Measurements from ENCODE around the gene PRR5L.

Gene PRR5L

DNA sequence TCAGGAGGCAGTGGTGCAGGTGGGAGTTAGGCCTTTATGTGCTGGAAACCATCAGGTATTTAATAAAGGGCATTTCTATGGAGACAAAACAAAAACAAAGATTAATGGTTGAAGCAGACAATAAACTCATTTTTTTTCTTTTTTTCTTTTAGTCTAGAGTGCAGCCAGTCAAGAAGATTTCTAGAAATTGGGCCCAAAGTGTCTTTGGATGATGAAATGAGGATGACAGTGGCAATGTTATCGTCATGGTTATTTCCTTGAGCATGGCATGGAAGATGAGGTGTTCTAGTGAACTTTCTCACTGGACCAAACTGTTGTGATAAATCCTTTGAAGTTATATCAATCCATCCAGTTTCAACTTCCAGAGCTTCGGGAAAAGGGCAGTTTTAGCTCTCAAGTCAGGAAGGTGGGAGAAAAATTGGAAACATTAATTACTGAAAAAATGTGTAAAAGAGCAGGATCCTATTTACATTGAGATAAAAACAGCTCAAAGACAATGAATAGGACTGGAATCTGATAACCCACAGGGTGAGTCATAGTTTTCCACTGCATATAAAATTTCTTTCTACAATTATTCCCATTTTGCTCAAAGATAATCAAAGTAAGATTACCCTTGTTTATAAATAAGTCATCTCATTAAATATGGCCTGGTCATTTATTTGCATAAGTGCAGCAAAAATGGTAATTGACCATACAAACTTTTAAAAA, 33.0 kb downstream of the PRR5L start:
- TF ChIP-seq GATA2 (IDR thresholded peaks at IDR 0.05; ENCODE audit: low read depth, low read length): no peak
- TF ChIP-seq GATA3 (IDR thresholded peaks at IDR 0.05; ENCODE audit: low read depth, low read length): no peak

GRCh38 chr11:36330411-36330810, 34.3 kb downstream of the PRR5L start:
- no peak for TF ChIP-seq GATA2 (IDR thresholded peaks at IDR 0.05; ENCODE audit: low read depth, low read length)
- no peak for TF ChIP-seq GATA3 (IDR thresholded peaks at IDR 0.05; ENCODE audit: low read depth, low read length)

DNA sequence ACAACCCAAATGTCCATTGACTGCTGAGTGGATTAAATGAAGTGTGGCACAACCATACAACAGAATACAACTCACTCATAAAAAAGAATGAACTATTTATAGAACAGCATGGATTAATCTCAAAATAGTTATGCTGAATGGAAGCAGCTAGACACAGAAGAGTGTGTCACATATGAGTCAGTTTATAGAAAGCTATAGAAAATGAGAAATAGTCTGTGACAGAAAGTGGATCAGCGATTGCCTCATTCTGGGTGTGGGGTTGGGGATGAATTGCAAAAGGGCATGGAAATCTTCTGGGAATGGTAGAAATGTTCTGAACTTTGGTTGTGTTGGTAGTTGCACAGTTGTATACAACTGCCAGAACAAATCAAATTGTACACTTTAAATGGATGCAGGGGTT, 37.4 kb downstream of the PRR5L start:
- TF ChIP-seq GATA3 (IDR thresholded peaks at IDR 0.05; ENCODE audit: low read depth, low read length) (no peak), GATA2 (IDR thresholded peaks at IDR 0.05; ENCODE audit: low read depth, low read length) (no peak)

- no peak for TF ChIP-seq GATA2 (IDR thresholded peaks at IDR 0.05; ENCODE audit: low read depth, low read length)
- TF ChIP-seq GATA3 (IDR thresholded peaks at IDR 0.05; ENCODE audit: low read depth, low read length): no peak
Measured at GRCh38 chr11:36333897-36334296, 37.8 kb downstream of the PRR5L start.

GRCh38 chr11:36339888-36340287, 43.8 kb downstream of the PRR5L start:
- peak; percentile 20; the same call in 1 of the 2 replicates for TF ChIP-seq GATA2 (IDR thresholded peaks at IDR 0.05; ENCODE audit: low read depth, low read length)
- no peak for TF ChIP-seq GATA3 (IDR thresholded peaks at IDR 0.05; ENCODE audit: low read depth, low read length)

DNA sequence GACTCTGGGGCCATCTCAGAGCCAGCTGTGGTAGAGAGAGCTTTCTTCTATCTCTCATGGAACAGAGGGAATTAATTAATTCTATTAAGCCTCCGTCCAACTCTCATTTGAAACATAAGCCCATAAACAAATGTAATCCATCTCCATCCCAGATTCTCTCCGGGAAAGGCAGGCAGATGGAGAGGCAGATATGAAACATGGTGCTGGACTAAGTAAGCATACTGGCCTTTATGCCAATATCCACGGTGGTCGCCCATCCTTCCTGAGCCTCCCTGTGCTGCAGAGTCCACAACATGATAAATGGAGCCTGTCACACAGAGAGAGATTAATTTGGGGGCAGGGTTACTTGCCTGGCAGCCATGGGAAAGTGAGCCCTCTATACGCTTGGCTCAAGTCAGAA, 44.8 kb downstream of the PRR5L start:
- peak; percentile 98 for TF ChIP-seq GATA2 (IDR thresholded peaks at IDR 0.05; ENCODE audit: low read depth, low read length)
- peak; percentile 95 for TF ChIP-seq GATA3 (IDR thresholded peaks at IDR 0.05; ENCODE audit: low read depth, low read length)

DNA sequence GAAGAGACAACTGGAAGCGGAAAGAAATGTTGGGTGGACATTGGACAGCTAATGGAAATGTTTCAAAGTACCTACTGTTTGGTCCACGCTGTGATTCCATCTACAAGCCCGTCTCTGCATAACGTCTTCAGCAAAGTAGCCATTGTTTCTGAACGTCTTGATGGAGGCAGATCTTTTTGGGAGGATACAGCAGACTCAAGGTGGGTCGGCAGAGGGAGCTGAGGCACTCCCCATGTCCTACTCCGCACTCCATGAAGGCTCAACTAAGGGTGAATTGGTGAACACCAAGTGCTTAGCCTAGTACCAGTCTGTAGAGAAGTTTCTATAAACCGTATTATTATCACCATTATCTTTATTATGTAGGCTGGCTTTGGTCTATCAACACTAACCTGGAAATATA, 45.8 kb downstream of the PRR5L start:
- TF ChIP-seq GATA2 (IDR thresholded peaks at IDR 0.05; ENCODE audit: low read depth, low read length): no peak
- TF ChIP-seq GATA3 (IDR thresholded peaks at IDR 0.05; ENCODE audit: low read depth, low read length): no peak

GRCh38 chr11:36342327-36342726, 46.2 kb downstream of the PRR5L start:
- TF ChIP-seq GATA2 (IDR thresholded peaks at IDR 0.05; ENCODE audit: low read depth, low read length) (no peak), GATA3 (IDR thresholded peaks at IDR 0.05; ENCODE audit: low read depth, low read length) (no peak)

- no peak for TF ChIP-seq GATA3 (IDR thresholded peaks at IDR 0.05; ENCODE audit: low read depth, low read length)
- TF ChIP-seq GATA2 (IDR thresholded peaks at IDR 0.05; ENCODE audit: low read depth, low read length): no peak
Measured at GRCh38 chr11:36343436-36343835, 47.3 kb downstream of the PRR5L start.

- TF ChIP-seq GATA3 (IDR thresholded peaks at IDR 0.05; ENCODE audit: low read depth, low read length): no peak
- TF ChIP-seq GATA2 (IDR thresholded peaks at IDR 0.05; ENCODE audit: low read depth, low read length): no peak
Measured at GRCh38 chr11:36345084-36345511, 49.0 kb downstream of the PRR5L start.

DNA sequence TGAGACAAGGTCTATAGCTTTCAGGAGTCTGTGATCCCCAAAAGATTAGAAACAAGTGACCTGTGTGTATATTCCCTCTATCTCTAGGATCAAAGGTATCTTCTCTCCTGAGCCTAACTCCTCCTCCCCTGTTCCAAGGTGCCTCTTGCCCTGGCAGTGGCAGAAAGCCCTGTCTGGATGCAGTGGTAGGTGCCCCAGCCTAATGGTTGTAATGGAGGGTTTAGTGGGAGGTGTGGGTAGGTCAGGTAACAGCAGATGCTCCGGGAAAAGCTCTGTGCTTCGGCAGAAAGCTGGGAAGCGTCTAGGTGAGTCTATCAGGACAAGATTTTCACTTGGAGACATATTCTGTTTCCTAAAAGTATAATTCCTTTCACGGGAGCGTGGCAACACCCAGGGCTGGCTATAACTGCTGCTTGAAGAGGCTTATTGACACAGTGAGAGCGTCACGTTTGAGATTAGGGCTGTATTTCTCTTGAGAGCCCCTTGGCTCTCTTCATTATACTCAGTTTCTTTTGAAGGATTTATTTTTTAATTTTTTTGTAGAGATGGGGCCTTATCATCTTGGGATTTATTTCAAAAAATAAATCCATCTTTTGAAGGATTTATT, 49.5 kb downstream of the PRR5L start:
- TF ChIP-seq GATA3 (IDR thresholded peaks at IDR 0.05; ENCODE audit: low read depth, low read length) (no peak), GATA2 (IDR thresholded peaks at IDR 0.05; ENCODE audit: low read depth, low read length) (no peak)

DNA sequence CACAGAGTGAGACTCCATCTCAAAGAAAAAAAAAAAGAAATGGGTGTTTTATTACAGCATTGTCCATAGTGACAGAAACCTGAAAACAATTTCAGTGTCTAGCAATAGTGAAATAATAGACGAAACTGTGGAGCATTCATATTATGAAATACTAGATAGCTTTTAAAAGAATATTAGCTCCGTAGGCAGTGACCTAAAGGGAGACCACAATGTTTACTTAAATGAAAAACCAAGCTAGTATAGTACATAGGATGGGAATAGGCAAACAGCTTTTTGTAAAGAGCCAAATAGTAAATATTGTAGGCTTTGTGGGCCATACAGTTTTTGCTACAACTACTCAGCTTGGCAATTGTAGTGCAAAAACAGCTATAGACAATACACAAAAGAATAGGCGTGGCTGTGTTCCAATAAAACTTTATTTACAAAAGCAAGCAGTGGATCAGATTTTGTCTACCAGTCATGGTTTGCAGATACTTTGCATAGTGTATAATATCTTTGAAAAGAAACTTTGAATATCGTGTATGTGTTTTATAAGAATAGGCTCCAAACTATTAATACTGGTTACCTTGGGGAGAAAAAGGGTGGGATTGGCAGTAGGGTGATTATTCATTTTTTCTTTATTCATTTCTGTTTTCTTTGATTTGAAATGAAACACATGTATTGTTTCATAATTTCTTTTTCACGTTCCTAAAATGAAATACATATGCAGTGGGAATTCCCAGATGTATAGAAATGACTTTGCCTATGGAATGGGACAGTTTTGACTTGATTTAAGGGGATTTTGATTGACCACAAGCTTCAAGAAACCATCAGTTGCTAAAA, 50.7 kb downstream of the PRR5L start:
- TF ChIP-seq GATA2 (IDR thresholded peaks at IDR 0.05; ENCODE audit: low read depth, low read length): no peak
- TF ChIP-seq GATA3 (IDR thresholded peaks at IDR 0.05; ENCODE audit: low read depth, low read length): no peak

- TF ChIP-seq GATA3 (IDR thresholded peaks at IDR 0.05; ENCODE audit: low read depth, low read length) (no peak), GATA2 (IDR thresholded peaks at IDR 0.05; ENCODE audit: low read depth, low read length) (no peak)
Measured at GRCh38 chr11:36347384-36347906, 51.4 kb downstream of the PRR5L start.
